NT2/D1 (cell line): Measurements from ENCODE around the gene SLC41A3.

Experiments
- DNase-seq: peaks from one replicate; pipeline ENCODE4 v3.0.0-alpha.2; 2011; ENCODE audit warnings: low read depth, low spot score
- H3K27me3 ChIP-seq: 2 replicates; pipeline ENCODE4 v1.6.0; 2011; ENCODE audit warnings: mild to moderate bottlenecking; ENCODE audit not compliant: insufficient read length, insufficient read depth
- H3K36me3 ChIP-seq: 2 replicates; pipeline ENCODE4 v1.6.1; 2011; ENCODE audit warnings: mild to moderate bottlenecking, low read length, mixed read lengths; ENCODE audit not compliant: insufficient read depth, insufficient read length
- H3K4me1 ChIP-seq: 2 replicates; pipeline ENCODE4 v1.5.1; 2011; ENCODE audit not compliant: insufficient read depth, insufficient read length
- H3K4me3 ChIP-seq: 2 replicates; pipeline ENCODE4 v1.5.1; 2011; ENCODE audit warnings: low read depth; ENCODE audit not compliant: insufficient read length
- H3K9ac ChIP-seq: 2 replicates; pipeline ENCODE4 v1.6.0; 2011; ENCODE audit warnings: low read depth; ENCODE audit not compliant: insufficient read length
- H3K9me3 ChIP-seq: 2 replicates; pipeline ENCODE4 v1.5.1; 2011; ENCODE audit warnings: mild to moderate bottlenecking, low read length; ENCODE audit not compliant: insufficient read depth
- SUZ12 ChIP-seq: IDR thresholded peaks from 2 replicates; pipeline ENCODE4 v1.6.1; 2011; ENCODE audit not compliant: insufficient read length, insufficient read depth; ENCODE audit errors: extremely low read depth
- YY1 ChIP-seq: IDR thresholded peaks from 2 replicates; pipeline ENCODE4 v1.6.1; 2011; ENCODE audit not compliant: insufficient read length, insufficient read depth
- ZNF274 ChIP-seq: IDR thresholded peaks from 2 replicates; pipeline ENCODE4 v1.6.1; 2011; ENCODE audit warnings: mild to moderate bottlenecking, low read depth, low read length

Gene SLC41A3

DNA sequence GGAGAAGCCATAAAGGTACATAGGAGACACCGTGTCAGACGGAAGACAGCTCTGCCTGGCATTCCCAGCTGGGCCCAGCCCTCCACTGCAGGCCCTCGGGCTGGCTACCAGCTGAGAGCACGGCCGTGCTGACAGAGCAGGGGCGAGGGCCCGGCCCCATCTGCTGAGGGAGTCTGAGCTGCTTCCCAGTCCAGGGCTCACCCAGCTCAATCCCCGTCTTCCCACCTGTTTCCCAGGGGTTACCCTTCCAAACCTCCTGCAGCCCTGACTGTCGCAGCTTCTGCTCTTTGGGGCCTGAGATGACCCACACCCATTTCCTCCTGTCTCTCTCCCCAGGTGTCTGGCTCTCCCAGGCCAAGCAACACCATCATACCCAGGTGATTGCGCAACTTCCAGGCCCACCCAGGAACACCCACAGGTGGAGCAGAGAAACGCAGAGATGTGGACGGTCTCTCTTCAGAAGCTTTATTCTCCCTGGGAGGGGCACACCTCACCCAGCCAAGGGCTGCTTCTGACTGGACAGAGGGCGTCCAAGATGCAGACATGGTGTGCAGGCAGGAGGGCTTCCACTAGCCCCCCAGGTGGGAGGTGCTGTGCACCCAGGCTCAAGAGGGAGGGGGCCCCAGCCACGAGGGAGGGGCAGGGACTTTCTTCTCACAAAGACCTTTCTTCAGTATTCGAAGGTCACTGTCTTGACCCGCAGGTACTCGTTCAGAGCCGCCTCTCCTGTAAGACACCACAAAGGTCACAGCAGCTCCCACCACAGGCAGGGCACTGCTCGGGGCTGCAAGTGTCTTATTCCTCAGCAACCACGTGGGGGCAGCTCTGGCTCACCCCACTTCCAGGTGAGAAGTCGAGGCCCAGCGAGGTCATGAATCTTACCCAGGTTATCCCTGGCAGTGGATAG is 19.4 kb upstream of the SLC41A3 start:
- no peak for TF ChIP-seq ZNF274
- no peak for TF ChIP-seq YY1
- TF ChIP-seq SUZ12: no peak
- DNase-seq: no peak
- H3K9ac ChIP-seq: no peak overlapping the region
- H3K27me3 ChIP-seq: no peaks in the 10 kb centered on the region
- no peaks in the 10 kb centered on the region for H3K9me3 ChIP-seq
- peaks cover 5% of the 10 kb centered on the region for H3K4me1 ChIP-seq
- H3K36me3 ChIP-seq: no peaks in the 10 kb centered on the region
- H3K4me3 ChIP-seq: no peak overlapping the region

DNA sequence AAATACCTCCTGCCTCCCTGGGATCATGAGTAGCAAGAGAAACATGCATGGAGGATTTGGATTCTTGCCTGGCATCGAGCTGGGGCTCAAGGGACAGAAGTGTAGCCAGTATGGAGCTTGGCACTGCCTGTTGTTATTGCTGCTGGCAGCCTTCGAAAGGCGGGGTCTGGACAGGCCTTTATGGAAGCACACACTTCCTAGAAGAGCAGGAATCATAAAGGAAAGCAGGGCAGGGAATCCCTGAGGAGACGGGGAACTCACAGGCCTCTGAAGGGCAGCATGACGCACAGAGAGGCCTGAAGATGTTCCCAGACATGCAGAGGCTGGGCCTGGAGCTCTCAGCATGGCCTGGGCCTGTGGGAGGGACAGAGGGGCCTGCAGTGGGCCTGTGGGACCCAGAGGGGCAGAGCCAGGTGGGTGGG is 18.6 kb upstream of the SLC41A3 start:
- Histone ChIP-seq H3K4me1 (peaks cover 5% of the 10 kb centered on the region), H3K27me3 (no peaks in the 10 kb centered on the region), H3K36me3 (no peaks in the 10 kb centered on the region), H3K9me3 (0 out of 2 replicates have a peak, but pooled peaks cover 1% of the 10 kb centered on the region), H3K4me3 (no peak overlapping the region), H3K9ac (no peak overlapping the region)
- TF ChIP-seq SUZ12: no peak
- TF ChIP-seq YY1: no peak
- TF ChIP-seq ZNF274: no peak
- DNase-seq: no peak

DNA sequence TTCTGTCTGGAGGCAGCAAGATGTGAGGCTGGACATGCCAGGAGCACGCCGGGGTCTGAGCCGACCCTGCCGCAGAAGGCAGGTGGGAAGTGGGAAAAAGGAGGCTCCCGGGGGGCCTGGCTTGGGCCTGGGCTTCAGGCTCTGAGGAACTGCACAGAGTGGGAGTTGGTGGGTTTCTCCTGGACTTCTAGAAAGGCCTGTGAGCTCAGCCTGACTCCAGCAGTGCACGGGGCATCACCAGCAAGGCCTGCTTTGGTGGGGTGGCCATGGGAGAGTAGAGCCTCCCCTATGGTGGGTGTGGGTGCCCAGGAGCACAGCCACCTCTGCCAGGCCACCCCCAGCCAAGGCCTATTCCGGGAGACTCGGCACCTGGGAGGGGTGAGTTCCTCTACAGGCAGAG is 18.1 kb upstream of the SLC41A3 start:
- H3K27me3 ChIP-seq: no peaks in the 10 kb centered on the region
- H3K9ac ChIP-seq: no peak overlapping the region
- TF ChIP-seq YY1: no peak
- no peak for TF ChIP-seq SUZ12
- TF ChIP-seq ZNF274: no peak
- no peak for DNase-seq
- no peak overlapping the region for H3K4me3 ChIP-seq
- H3K4me1 ChIP-seq: peaks cover 5% of the 10 kb centered on the region
- peaks cover 7% of the 10 kb centered on the region; the same call in 1 of the 2 replicates for H3K9me3 ChIP-seq
- H3K36me3 ChIP-seq: no peaks in the 10 kb centered on the region

DNA sequence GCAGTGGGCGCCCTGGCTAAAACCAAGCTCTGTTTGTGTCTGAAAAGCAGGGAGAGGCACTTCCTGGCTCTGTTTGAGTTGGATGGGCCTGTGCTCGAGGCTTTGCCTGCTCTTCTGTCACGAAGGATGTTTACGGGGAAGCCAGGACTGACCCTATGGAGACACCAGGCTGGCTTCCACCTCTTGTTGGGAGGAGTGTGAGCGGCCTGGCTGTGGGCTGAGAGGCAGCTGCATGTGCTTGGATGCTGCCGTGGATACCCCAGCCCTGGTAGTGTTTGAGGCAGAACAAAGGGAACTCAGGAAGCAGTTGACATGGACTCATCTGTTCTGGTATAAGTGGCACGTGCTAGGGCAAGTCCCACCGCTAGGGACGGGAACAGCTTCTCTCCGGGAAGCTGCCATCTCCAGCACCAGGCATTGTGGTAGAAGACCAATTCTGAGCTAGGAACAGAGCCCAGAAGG is 17.6 kb upstream of the SLC41A3 start:
- Histone ChIP-seq H3K27me3 (no peaks in the 10 kb centered on the region), H3K9me3 (peaks cover 11% of the 10 kb centered on the region; the same call in 1 of the 2 replicates), H3K4me1 (peaks cover 5% of the 10 kb centered on the region), H3K9ac (no peak overlapping the region), H3K4me3 (no peak overlapping the region), H3K36me3 (no peaks in the 10 kb centered on the region)
- TF ChIP-seq YY1 (no peak), ZNF274 (no peak), SUZ12 (no peak)
- no peak for DNase-seq

DNA sequence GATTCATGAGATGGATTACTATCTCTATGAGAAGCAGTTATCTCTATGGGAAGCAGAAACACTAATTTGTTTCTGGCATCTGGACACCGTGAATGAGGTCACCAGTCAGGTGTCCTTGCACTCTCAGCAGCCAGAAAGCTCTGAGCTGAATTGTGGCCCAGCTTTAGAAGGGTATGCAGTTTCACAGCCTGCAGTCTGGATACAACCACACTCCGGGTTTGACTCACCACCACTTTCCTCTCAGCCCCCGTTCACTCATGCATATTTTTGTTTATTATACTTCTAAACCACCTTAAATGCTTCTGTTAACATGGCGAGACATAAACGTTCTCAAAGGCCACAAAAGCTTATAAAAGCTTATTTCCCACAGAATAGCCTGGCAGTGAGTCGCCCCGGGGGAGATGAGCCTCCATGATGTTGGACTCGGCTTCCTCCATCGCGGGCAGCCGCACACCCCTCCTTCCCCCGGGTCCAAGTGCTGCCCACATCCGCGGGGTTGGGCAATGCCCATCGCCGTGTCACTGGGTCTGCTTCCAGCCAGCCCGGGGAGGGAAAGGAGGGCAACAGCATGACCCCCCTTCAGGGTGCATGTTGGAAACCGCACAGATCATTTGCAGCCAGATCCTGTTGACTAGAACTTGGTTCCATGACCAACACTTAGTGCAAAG is 16.8 kb upstream of the SLC41A3 start:
- H3K4me1 ChIP-seq: peaks cover 5% of the 10 kb centered on the region
- H3K9ac ChIP-seq: no peak overlapping the region
- no peak overlapping the region for H3K4me3 ChIP-seq
- H3K36me3 ChIP-seq: no peaks in the 10 kb centered on the region
- no peak for DNase-seq
- H3K27me3 ChIP-seq: no peaks in the 10 kb centered on the region
- H3K9me3 ChIP-seq: peaks cover 18% of the 10 kb centered on the region; the same call in 1 of the 2 replicates
- TF ChIP-seq SUZ12 (no peak), ZNF274 (no peak), YY1 (no peak)

DNA sequence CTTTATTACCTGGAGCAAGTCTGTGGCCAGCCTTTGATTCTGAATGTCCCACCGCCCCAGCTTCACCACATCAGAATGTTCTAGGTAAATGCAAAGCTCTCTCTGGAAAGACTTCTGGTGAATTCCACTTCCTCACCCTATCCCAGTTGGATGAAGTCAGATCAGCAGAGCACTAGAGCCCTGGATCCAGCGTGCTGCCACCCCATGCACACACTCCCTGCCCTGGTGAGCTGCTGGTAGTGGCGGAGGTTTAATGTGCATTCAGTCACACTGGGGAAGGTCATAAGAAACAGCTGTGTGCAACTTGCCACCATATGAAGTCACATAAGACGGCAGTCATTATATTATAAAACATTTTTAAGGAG is 16.3 kb upstream of the SLC41A3 start:
- Histone ChIP-seq H3K9ac (no peak overlapping the region), H3K27me3 (no peaks in the 10 kb centered on the region), H3K9me3 (peaks cover 22% of the 10 kb centered on the region; the same call in 1 of the 2 replicates), H3K36me3 (no peaks in the 10 kb centered on the region), H3K4me3 (no peak overlapping the region), H3K4me1 (peaks cover 5% of the 10 kb centered on the region)
- TF ChIP-seq SUZ12: no peak
- no peak for TF ChIP-seq ZNF274
- no peak for TF ChIP-seq YY1
- DNase-seq: no peak

DNA sequence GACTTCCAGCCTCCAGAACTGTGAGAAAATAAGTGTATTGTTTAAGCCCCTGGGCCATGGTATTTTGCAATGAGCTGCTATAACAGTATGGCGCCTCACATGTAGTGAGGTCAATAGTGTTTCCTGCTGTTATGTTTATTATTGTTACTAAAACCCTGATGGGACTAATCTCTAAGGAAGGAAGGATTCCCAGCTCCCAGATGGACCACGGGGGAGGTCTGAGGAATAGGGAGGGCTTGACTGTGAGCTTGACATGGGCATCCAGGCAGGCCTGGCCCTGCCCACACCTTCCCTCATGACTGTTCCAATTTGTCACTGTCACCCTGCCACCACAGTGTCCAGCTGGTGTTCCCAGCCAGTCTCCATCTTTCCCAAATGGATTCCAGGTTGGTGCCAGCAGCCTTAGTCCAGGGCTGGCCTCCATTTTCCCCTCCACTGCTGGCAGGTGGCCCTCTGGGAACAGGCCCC is 14.5 kb upstream of the SLC41A3 start:
- no peak for DNase-seq
- Histone ChIP-seq H3K36me3 (no peaks in the 10 kb centered on the region), H3K9me3 (peaks cover 28% of the 10 kb centered on the region; the same call in 1 of the 2 replicates), H3K4me1 (peaks cover 4% of the 10 kb centered on the region), H3K9ac (no peak overlapping the region), H3K27me3 (no peaks in the 10 kb centered on the region), H3K4me3 (no peak overlapping the region)
- TF ChIP-seq YY1: no peak
- TF ChIP-seq SUZ12: no peak
- TF ChIP-seq ZNF274: no peak
